HUES48 (cell line): ENCODE results near the gene MEGF8.

Experiments used
- H3K27ac ChIP-seq: one replicate; pipeline ENCODE4 v1.7.0; 2013; ENCODE audit warnings: low read depth, low read length, inconsistent platforms
- H3K27me3 ChIP-seq: 2 replicates; pipeline ENCODE4 v1.6.1; 2013; ENCODE audit warnings: mild to moderate bottlenecking, low read length; ENCODE audit not compliant: control insufficient read depth, insufficient read depth
- H3K36me3 ChIP-seq: 2 replicates; pipeline ENCODE4 v1.6.1; 2013; ENCODE audit warnings: low read length; ENCODE audit not compliant: control insufficient read depth, insufficient read depth
- H3K4me1 ChIP-seq: 2 replicates; pipeline ENCODE4 v1.6.1; 2013; ENCODE audit warnings: mild to moderate bottlenecking, low read length; ENCODE audit not compliant: control insufficient read depth, insufficient read depth
- H3K4me3 ChIP-seq: 2 replicates; pipeline ENCODE4 v1.5.1; 2013; ENCODE audit warnings: mild to moderate bottlenecking, low read depth, low read length
- H3K9ac ChIP-seq: 2 replicates; pipeline ENCODE4 v1.6.1; 2013; ENCODE audit warnings: mild to moderate bottlenecking, low read depth, low read length, moderate library complexity
- H3K9me3 ChIP-seq: 2 replicates; pipeline ENCODE4 v1.6.1; 2013; ENCODE audit warnings: low read length; ENCODE audit not compliant: control insufficient read depth, insufficient read depth

MEGF8 gene

GRCh38 chr19:42409477-42409876, 84.0 kb downstream of the MEGF8 start:
- Histone ChIP-seq H3K27me3 (peaks cover 62% of the 10 kb centered on the region), H3K4me1 (no peaks in the 10 kb centered on the region; the same call in 1 of the 2 replicates), H3K4me3 (no peak overlapping the region), H3K36me3 (no peaks in the 10 kb centered on the region), H3K9ac (no peak overlapping the region), H3K27ac (no peak overlapping the region), H3K9me3 (no peaks in the 10 kb centered on the region)

GRCh38 chr19:42410371-42410770, 84.9 kb downstream of the MEGF8 start:
- Histone ChIP-seq H3K4me3 (no peak overlapping the region), H3K9me3 (no peaks in the 10 kb centered on the region), H3K27me3 (peaks cover 66% of the 10 kb centered on the region), H3K4me1 (no peaks in the 10 kb centered on the region; the same call in 1 of the 2 replicates), H3K9ac (no peak overlapping the region), H3K36me3 (no peaks in the 10 kb centered on the region), H3K27ac (no peak overlapping the region)

- Histone ChIP-seq H3K9ac (no peak overlapping the region), H3K27me3 (peaks cover 74% of the 10 kb centered on the region), H3K36me3 (no peaks in the 10 kb centered on the region), H3K9me3 (no peaks in the 10 kb centered on the region), H3K4me3 (no peak overlapping the region), H3K4me1 (no peaks in the 10 kb centered on the region; the same call in 1 of the 2 replicates), H3K27ac (no peak overlapping the region)
These were observed 86.2 kb downstream of the MEGF8 start for GRCh38 chr19:42411581-42412178.

GRCh38 chr19:42412227-42412626, 86.8 kb downstream of the MEGF8 start:
- Histone ChIP-seq H3K27ac (no peak overlapping the region), H3K4me1 (no peaks in the 10 kb centered on the region; the same call in 1 of the 2 replicates), H3K36me3 (no peaks in the 10 kb centered on the region), H3K4me3 (no peak overlapping the region), H3K9ac (no peak overlapping the region), H3K9me3 (no peaks in the 10 kb centered on the region), H3K27me3 (peaks cover 73% of the 10 kb centered on the region)

- Histone ChIP-seq H3K4me1 (no peaks in the 10 kb centered on the region; the same call in 1 of the 2 replicates), H3K27me3 (peaks cover 71% of the 10 kb centered on the region), H3K9ac (no peak overlapping the region), H3K27ac (no peak overlapping the region), H3K36me3 (no peaks in the 10 kb centered on the region), H3K9me3 (no peaks in the 10 kb centered on the region), H3K4me3 (no peak overlapping the region)
These were observed 87.2 kb downstream of the MEGF8 start for GRCh38 chr19:42412661-42413076.

GRCh38 chr19:42419309-42419708, 93.9 kb downstream of the MEGF8 start:
- H3K36me3 ChIP-seq: no peaks in the 10 kb centered on the region
- no peaks in the 10 kb centered on the region for H3K9me3 ChIP-seq
- H3K9ac ChIP-seq: no peak overlapping the region
- peaks cover 68% of the 10 kb centered on the region for H3K27me3 ChIP-seq
- H3K4me3 ChIP-seq: no peak overlapping the region
- H3K27ac ChIP-seq: no peak overlapping the region
- H3K4me1 ChIP-seq: no peaks in the 10 kb centered on the region; the same call in 1 of the 2 replicates

- peaks cover 3% of the 10 kb centered on the region; the same call in 1 of the 2 replicates for H3K4me1 ChIP-seq
- H3K4me3 ChIP-seq: no peak overlapping the region
- H3K36me3 ChIP-seq: no peaks in the 10 kb centered on the region
- H3K9me3 ChIP-seq: no peaks in the 10 kb centered on the region
- H3K27ac ChIP-seq: no peak overlapping the region
- peaks cover 70% of the 10 kb centered on the region for H3K27me3 ChIP-seq
- H3K9ac ChIP-seq: no peak overlapping the region
These were observed 94.7 kb downstream of the MEGF8 start for GRCh38 chr19:42420055-42420544.

- Histone ChIP-seq H3K4me3 (no peak overlapping the region), H3K27ac (no peak overlapping the region), H3K36me3 (no peaks in the 10 kb centered on the region), H3K27me3 (peaks cover 74% of the 10 kb centered on the region), H3K4me1 (peaks cover 3% of the 10 kb centered on the region; the same call in 1 of the 2 replicates), H3K9ac (no peak overlapping the region), H3K9me3 (no peaks in the 10 kb centered on the region)
These were observed 95.7 kb downstream of the MEGF8 start for GRCh38 chr19:42421101-42421500.

- Histone ChIP-seq H3K4me1 (peaks cover 3% of the 10 kb centered on the region; the same call in 1 of the 2 replicates), H3K27me3 (peaks cover 74% of the 10 kb centered on the region), H3K9ac (no peak overlapping the region), H3K36me3 (no peaks in the 10 kb centered on the region), H3K27ac (no peak overlapping the region), H3K9me3 (no peaks in the 10 kb centered on the region), H3K4me3 (no peak overlapping the region)
These were observed 96.2 kb downstream of the MEGF8 start for GRCh38 chr19:42421591-42422031.

- Histone ChIP-seq H3K9ac (no peak overlapping the region), H3K4me3 (peak overlapping the region; percentile 70), H3K36me3 (no peaks in the 10 kb centered on the region), H3K4me1 (peaks cover 3% of the 10 kb centered on the region; the same call in 1 of the 2 replicates), H3K27ac (no peak overlapping the region), H3K27me3 (peaks cover 76% of the 10 kb centered on the region), H3K9me3 (no peaks in the 10 kb centered on the region)
These were observed 96.9 kb downstream of the MEGF8 start for GRCh38 chr19:42422092-42422900.
